Adrenal gland (tissue), 5 donors: ENCODE measurements around the gene MBIP.

Experiments
- CTCF ChIP-seq, 6 experiments: fragments of 450-650 bp in 4 of 6; fragments of 200-600 bp in 2 of 6; sonication (generic) in 1 of 6; IDR thresholded peaks; 1 replicate in 5 of 6; 2 replicates in 1 of 6; pipeline versions ENCODE4 v1.5.1 to v1.8.0; 2016 to 2021; ENCODE audit warnings: antibody characterized with exemption in 6 of 6, mild to moderate bottlenecking in 2 of 6, moderate library complexity in 1 of 6
- POLR2A ChIP-seq, 2 donors: fragments of 450-650 bp; IDR thresholded peaks; one replicate each; pipeline ENCODE4 v1.6.1; 2017; ENCODE audit warnings: antibody characterized with exemption in 2 of 2, mild to moderate bottlenecking in 2 of 2, moderate library complexity in 1 of 2
- donor health status: DM: no; HTN: no; CAD: no.

GRCh38 chr14:36325853-36326252 is 5.4 kb upstream of the MBIP start:
- TF ChIP-seq POLR2A (IDR thresholded peaks at IDR 0.05) (no peak), CTCF (IDR thresholded peaks at IDR 0.05) (no peak)
